Central memory CD4-positive, alpha-beta T cell (primary cell): ENCODE data around the gene EPRS1.
"Not testable (repeated sequence)": the region's sequence is repeated elsewhere in the genome, so short reads cannot be mapped to it uniquely, and the experiment has no call there.

Experiments used
- DNase-seq: peaks from one replicate; pipeline ENCODE4 v3.0.0; 2022

The EPRS1 gene

GRCh38 chr1:220037810-220038209 is 8.5 kb downstream of the EPRS1 start:
- DNase-seq = not testable (repeated sequence)

- DNase-seq = no peak
These were observed 13.4 kb downstream of the EPRS1 start for GRCh38 chr1:220032911-220033310.

DNA sequence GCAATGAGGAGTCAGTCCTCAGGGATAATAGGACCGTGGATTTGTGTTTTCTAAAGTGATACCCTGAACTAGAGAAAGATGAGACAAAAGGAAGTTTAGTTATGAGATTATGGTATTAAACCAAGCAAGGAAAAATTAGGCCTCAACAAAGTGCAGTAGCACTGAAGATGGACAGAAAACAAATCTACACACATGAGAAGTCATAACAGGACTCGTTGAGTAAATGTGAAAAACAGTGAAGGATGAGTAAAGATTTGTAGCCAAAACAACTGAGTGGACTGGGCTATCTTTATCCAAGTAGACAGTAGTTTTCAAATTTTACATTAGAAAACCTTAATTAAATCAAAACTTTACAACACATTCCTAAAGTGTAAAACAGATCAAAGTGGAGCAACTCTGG is 15.0 kb downstream of the EPRS1 start:
- no peak for DNase-seq

GRCh38 chr1:220028346-220028895 is 17.9 kb downstream of the EPRS1 start:
- DNase-seq = no peak

- DNase-seq = no peak
These were observed 27.2 kb downstream of the EPRS1 start for GRCh38 chr1:220019071-220019470.

DNA sequence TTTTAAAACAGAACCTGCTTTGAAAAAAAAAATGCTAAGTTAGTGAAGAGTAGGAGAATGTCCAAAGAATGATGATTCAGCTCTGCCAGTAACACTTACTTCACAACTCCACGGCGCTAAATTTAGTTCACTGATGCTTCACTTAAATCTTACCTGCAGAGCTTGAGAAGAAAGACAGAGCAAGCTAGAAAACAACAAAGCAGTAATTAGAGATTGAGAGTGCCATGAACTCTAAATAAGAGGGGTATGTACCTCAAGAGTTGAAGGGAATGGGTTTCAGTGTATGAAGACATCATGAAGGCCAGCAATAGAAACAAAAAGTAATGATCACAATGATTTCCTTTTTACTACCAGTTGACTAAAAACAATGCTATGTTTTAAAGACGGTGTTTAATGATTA is 32.8 kb downstream of the EPRS1 start:
- no peak for DNase-seq

GRCh38 chr1:220012259-220012658 is 34.0 kb downstream of the EPRS1 start:
- no peak for DNase-seq

DNA sequence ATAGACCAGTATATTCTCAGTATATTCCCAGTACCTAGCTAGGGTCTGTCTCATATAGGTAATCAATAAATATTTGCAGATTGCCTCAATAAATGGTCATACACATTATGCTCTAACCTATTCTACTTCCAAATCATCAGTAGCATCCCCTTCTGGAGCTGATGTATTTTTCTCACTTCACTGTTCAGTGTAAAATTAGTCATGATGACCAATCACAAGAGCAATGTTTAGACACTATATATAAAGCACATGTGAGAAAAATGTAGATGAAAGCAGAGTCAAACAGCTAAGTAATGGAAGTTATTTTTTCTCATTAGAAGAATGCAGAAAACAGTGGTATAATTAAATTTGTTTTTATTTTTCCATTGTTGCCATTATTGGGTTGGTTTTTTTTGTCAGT is 34.7 kb downstream of the EPRS1 start:
- no peak for DNase-seq

- no peak for DNase-seq
These were observed 38.9 kb downstream of the EPRS1 start for GRCh38 chr1:220007438-220007837.

DNA sequence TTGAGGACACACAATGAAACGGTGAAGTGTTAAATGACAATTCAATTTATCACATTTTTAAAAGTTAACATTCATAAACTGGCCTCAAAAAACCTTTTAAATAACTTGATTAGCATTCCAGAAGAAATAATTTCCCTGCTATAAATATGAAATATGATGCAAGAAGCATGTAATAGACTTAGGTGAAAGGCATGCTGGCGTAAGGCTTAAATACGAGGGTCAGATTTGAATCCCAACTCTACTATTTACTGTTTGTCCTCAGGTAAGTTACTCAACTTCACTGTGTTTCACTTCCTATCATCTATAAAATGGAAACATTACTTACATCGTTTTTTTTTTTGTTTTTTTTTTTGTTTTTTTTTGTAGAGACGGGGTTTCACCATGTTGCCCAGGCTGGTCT is 40.8 kb downstream of the EPRS1 start:
- no peak for DNase-seq

- no peak for DNase-seq
These were observed 42.5 kb downstream of the EPRS1 start for GRCh38 chr1:220003610-220004299.

DNA sequence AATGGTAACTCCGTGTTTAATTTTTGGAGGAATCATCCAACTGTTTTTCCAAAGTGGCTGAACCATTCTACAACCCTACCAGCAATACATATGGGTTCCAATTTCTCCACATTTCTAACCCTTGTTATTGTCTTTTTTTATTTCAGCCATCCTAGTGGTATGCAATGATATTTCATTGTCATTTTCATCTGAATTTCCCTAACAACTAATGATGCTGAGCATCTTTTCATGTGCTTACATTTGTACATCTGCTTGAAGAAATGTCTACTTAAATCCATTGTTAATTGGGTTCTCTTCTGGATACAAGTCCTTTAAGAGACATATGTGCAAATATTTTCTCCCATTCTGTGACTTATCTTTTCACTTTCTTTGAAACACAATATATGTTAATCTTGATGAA is 43.3 kb downstream of the EPRS1 start:
- no peak for DNase-seq

DNA sequence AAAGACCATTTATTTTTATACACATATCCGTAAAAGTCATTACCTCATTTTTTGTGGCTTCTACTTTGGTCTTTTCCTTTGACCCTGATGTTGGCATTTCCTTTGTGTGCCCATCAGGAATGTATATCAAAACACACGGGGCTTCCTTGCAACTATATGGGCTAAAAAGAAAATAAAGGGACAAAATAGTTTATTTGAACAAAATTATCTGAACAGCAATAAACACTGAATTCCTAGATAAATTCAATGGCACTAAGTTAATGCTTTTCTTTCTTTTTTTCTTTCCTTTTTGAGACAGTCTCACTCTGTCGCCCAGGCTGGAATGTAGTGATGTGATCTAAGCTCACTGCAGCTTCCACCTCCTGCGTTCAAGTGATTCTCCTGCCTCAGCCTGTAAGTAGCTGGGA is 45.2 kb downstream of the EPRS1 start:
- no peak for DNase-seq

DNA sequence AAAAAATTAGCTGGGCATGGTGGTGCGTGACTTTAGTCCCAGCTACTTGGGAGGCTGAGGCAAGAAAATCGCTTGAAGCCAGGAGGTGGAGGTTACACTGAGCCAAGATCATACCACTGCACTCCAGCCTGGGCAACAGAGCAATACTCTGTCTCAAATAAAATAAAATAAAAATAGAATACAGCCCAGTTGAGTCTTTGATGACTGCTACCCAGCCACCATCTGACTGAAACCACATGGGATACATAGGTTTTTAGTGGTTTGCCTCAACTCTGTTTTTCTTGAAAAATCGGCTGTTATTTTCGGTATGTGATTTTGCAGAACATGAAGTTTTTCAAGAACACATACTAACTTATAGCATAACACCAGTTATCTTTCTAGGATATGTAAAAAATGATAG is 46.5 kb downstream of the EPRS1 start:
- DNase-seq = no peak
